Neuronal stem cell (in vitro differentiated cells): ENCODE data around the gene MCCC1.

Experiments used
- DNase-seq: peaks from one replicate; pipeline ENCODE4 v3.0.0-alpha.2; 2013; ENCODE audit warnings: low spot score
- H2AFZ ChIP-seq: one replicate; pipeline ENCODE4 v1.6.1; 2013; ENCODE audit warnings: mild to moderate bottlenecking, low read length, inconsistent platforms
- H2AK5ac ChIP-seq: 2 replicates; pipeline ENCODE4 v1.6.1; 2013; ENCODE audit warnings: low read depth, mild to moderate bottlenecking, inconsistent platforms, low read length, moderate library complexity, mixed read lengths
- H2BK120ac ChIP-seq: 2 replicates; pipeline ENCODE4 v1.6.1; 2013; ENCODE audit warnings: low read depth, mild to moderate bottlenecking, inconsistent platforms, low read length, moderate library complexity, mixed read lengths
- H2BK12ac ChIP-seq: one replicate; pipeline ENCODE4 v1.6.1; 2013; ENCODE audit warnings: low read length, inconsistent platforms
- H2BK15ac ChIP-seq: 2 replicates; pipeline ENCODE4 v1.6.1; 2013; ENCODE audit warnings: mild to moderate bottlenecking, low read length, inconsistent platforms, mixed read lengths
- H2BK5ac ChIP-seq: one replicate; pipeline ENCODE4 v1.6.1; 2013; ENCODE audit warnings: inconsistent platforms, mild to moderate bottlenecking, low read length, moderate library complexity
- H3K14ac ChIP-seq: one replicate; pipeline ENCODE4 v1.6.1; 2013; ENCODE audit warnings: low read length, inconsistent platforms
- H3K18ac ChIP-seq: 2 replicates; pipeline ENCODE4 v1.6.1; 2013; ENCODE audit warnings: low read length, inconsistent platforms
- H3K23ac ChIP-seq: 2 replicates; pipeline ENCODE4 v1.6.1; 2013; ENCODE audit warnings: low read depth, mild to moderate bottlenecking, mixed read lengths, low read length, inconsistent platforms; ENCODE audit not compliant: poor library complexity
- H3K27ac ChIP-seq: replicated peaks from 3 replicates; pipeline ENCODE4 v1.5.1; 2013; ENCODE audit warnings: low read length, inconsistent platforms
- H3K27me3 ChIP-seq, 3 experiments: 2 replicates each; pipeline ENCODE4 v1.6.1; 2013; ENCODE audit warnings: low read length in 3 of 3, mild to moderate bottlenecking in 2 of 3, inconsistent platforms in 1 of 3, low read depth in 1 of 3, mixed read lengths in 1 of 3, moderate library complexity in 1 of 3; ENCODE audit not compliant: control insufficient read depth in 3 of 3, insufficient read depth in 3 of 3
- H3K36me3 ChIP-seq, 2 donors: replicated peaks in 1 of 2; 2 replicates each; pipeline ENCODE4 v1.6.1; 2013; ENCODE audit warnings: low read length in 2 of 2; ENCODE audit not compliant: control insufficient read depth in 2 of 2, insufficient read depth in 2 of 2
- H3K4ac ChIP-seq: 2 replicates; pipeline ENCODE4 v1.6.1; 2013; ENCODE audit warnings: inconsistent platforms, mild to moderate bottlenecking, low read length, moderate library complexity
- H3K4me1 ChIP-seq, 2 donors: 1 replicate in 1 of 2; 2 replicates in 1 of 2; pipeline ENCODE4 v1.6.1; 2013; ENCODE audit warnings: low read length in 2 of 2, low read depth in 1 of 2; ENCODE audit not compliant: control insufficient read depth in 2 of 2, insufficient read depth in 1 of 2
- H3K4me2 ChIP-seq: one replicate; pipeline ENCODE4 v1.6.1; 2013; ENCODE audit warnings: mild to moderate bottlenecking, low read length, inconsistent platforms; ENCODE audit not compliant: insufficient read depth, poor library complexity, severe bottlenecking
- H3K4me3 ChIP-seq, 2 donors: 2 replicates each; pipeline ENCODE4 v1.5.1; 2013; ENCODE audit warnings: low read length in 2 of 2, mild to moderate bottlenecking in 2 of 2, inconsistent platforms in 1 of 2, moderate library complexity in 1 of 2
- H3K79me1 ChIP-seq: one replicate; pipeline ENCODE4 v1.6.1; 2013; ENCODE audit warnings: low read depth, mild to moderate bottlenecking, inconsistent platforms, low read length, moderate library complexity
- H3K9ac ChIP-seq: one replicate; pipeline ENCODE4 v1.6.1; 2013; ENCODE audit warnings: mild to moderate bottlenecking, low read depth, low read length, inconsistent platforms; ENCODE audit not compliant: poor library complexity
- H3K9me3 ChIP-seq, 2 donors: replicated peaks in 1 of 2; 2 replicates each; pipeline versions ENCODE3 to v1.6.1; 2013; ENCODE audit warnings: low read length in 2 of 2, mild to moderate bottlenecking in 2 of 2, inconsistent platforms in 1 of 2, low read depth in 1 of 2, mixed read lengths in 1 of 2, moderate library complexity in 1 of 2; ENCODE audit not compliant: control insufficient read depth in 2 of 2, insufficient read depth in 1 of 2
- H4K8ac ChIP-seq: one replicate; pipeline ENCODE4 v1.6.1; 2013; ENCODE audit warnings: low read depth, mild to moderate bottlenecking, inconsistent platforms, low read length, moderate library complexity
- H4K91ac ChIP-seq: one replicate; pipeline ENCODE4 v1.6.1; 2013; ENCODE audit warnings: low read length, low read depth, mild to moderate bottlenecking, inconsistent platforms; ENCODE audit not compliant: poor library complexity
- WGBS, 2 donors: extraction: QIAGEN DNeasy Blood & Tissue Kit; methylation state at CpG; one replicate each; pipeline ENCODE4 v1.1.7; 2013; ENCODE audit warnings: missing lambda C conversion rate in 2 of 2, mixed read lengths in 1 of 2; ENCODE audit not compliant: insufficient read length in 2 of 2, insufficient replicate concordance in 1 of 2; ENCODE audit errors: extremely low coverage in 2 of 2; 5-methylcytosine and 5-hydroxymethylcytosine counted together

The MCCC1 gene

GRCh38 chr3:183032880-183033555 is 66.3 kb downstream of the MCCC1 start:
- no peak overlapping the region for H3K18ac ChIP-seq
- H3K4me1 ChIP-seq, result no peaks in the 10 kb centered on the region
- H3K4ac ChIP-seq, result no peak overlapping the region
- no peak overlapping the region for H3K14ac ChIP-seq
- H3K27me3 ChIP-seq, result no peaks in the 10 kb centered on the region
- H2BK15ac ChIP-seq, result no peak overlapping the region
- no peak overlapping the region for H3K23ac ChIP-seq
- H4K8ac ChIP-seq, result no peak overlapping the region
- DNase-seq, result no peak
- H3K9ac ChIP-seq, result no peak overlapping the region
- H2BK120ac ChIP-seq, result no peak overlapping the region
- no peak overlapping the region for H2BK12ac ChIP-seq
- no peak overlapping the region for H3K4me3 ChIP-seq
- no peak overlapping the region for H3K27ac ChIP-seq
- peaks cover 3 to 5% of the 10 kb centered on the region in 2 donors for H3K9me3 ChIP-seq
- no peak overlapping the region for H2BK5ac ChIP-seq
- H3K36me3 ChIP-seq, result peaks cover 17 to 51% of the 10 kb centered on the region in 2 donors
- no peak overlapping the region for H2AK5ac ChIP-seq
- no peaks in the 10 kb centered on the region for H3K79me1 ChIP-seq
- no peak overlapping the region for H3K4me2 ChIP-seq
- no peak overlapping the region for H4K91ac ChIP-seq
- no CpG with 5 or more reads among the region's 6 CpGs for WGBS, 2 donors
- no peak overlapping the region for H2AFZ ChIP-seq

- Histone ChIP-seq H4K8ac (no peak overlapping the region), H3K36me3 (peaks cover 14 to 49% of the 10 kb centered on the region in 2 donors), H2BK12ac (no peak overlapping the region), H3K27me3 (no peaks in the 10 kb centered on the region), H3K4me3 (no peak overlapping the region), H3K14ac (no peak overlapping the region), H2AK5ac (no peak overlapping the region), H2BK15ac (no peak overlapping the region), H3K18ac (no peak overlapping the region), H4K91ac (no peak overlapping the region), H3K4me2 (no peak overlapping the region), H3K4me1 (no peaks in the 10 kb centered on the region), H3K27ac (no peak overlapping the region), H3K79me1 (no peaks in the 10 kb centered on the region), H3K23ac (no peak overlapping the region), H3K9ac (no peak overlapping the region), H2AFZ (no peak overlapping the region), H2BK5ac (no peak overlapping the region), H3K4ac (no peak overlapping the region), H2BK120ac (no peak overlapping the region), H3K9me3 (peaks cover 3 to 12% of the 10 kb centered on the region in 2 donors)
- no peak for DNase-seq
- WGBS, 2 donors, result no CpG with 5 or more reads among the region's 1 CpG
Measured at GRCh38 chr3:183031826-183032225, 67.5 kb downstream of the MCCC1 start.

- Histone ChIP-seq H2BK120ac (no peak overlapping the region), H4K91ac (no peak overlapping the region), H2BK12ac (no peak overlapping the region), H3K23ac (no peak overlapping the region), H4K8ac (no peak overlapping the region), H3K18ac (no peak overlapping the region), H3K14ac (no peak overlapping the region), H2AK5ac (no peak overlapping the region), H3K4ac (no peak overlapping the region), H3K4me3 (no peak overlapping the region), H3K4me1 (no peaks in the 10 kb centered on the region), H2BK5ac (no peak overlapping the region), H3K9me3 (peaks cover 3 to 12% of the 10 kb centered on the region in 2 donors), H3K4me2 (no peak overlapping the region), H3K79me1 (no peaks in the 10 kb centered on the region), H2AFZ (no peak overlapping the region), H3K27ac (no peak overlapping the region), H3K36me3 (peaks cover 10 to 48% of the 10 kb centered on the region in 2 donors), H3K27me3 (no peaks in the 10 kb centered on the region), H2BK15ac (no peak overlapping the region), H3K9ac (no peak overlapping the region)
- DNase-seq, result no peak
- no CpG with 5 or more reads among the region's 3 CpGs for WGBS, 2 donors
Measured at GRCh38 chr3:183028416-183028815, 70.9 kb downstream of the MCCC1 start.

GRCh38 chr3:183027276-183027675 is 72.0 kb downstream of the MCCC1 start:
- H3K9ac ChIP-seq, result no peak overlapping the region
- H3K23ac ChIP-seq, result no peak overlapping the region
- no peak overlapping the region for H3K4ac ChIP-seq
- H4K91ac ChIP-seq, result no peak overlapping the region
- H2BK120ac ChIP-seq, result no peak overlapping the region
- H3K27me3 ChIP-seq, result no peaks in the 10 kb centered on the region
- H2AK5ac ChIP-seq, result no peak overlapping the region
- no peak overlapping the region for H4K8ac ChIP-seq
- no peaks in the 10 kb centered on the region for H3K4me1 ChIP-seq
- H2AFZ ChIP-seq, result no peak overlapping the region
- no peak overlapping the region for H3K4me2 ChIP-seq
- DNase-seq, result no peak
- H2BK5ac ChIP-seq, result no peak overlapping the region
- H2BK15ac ChIP-seq, result no peak overlapping the region
- no peak overlapping the region for H3K14ac ChIP-seq
- H3K9me3 ChIP-seq, result peaks cover 3 to 12% of the 10 kb centered on the region in 2 donors
- no CpG with 5 or more reads among the region's 1 CpG for WGBS, 2 donors
- H2BK12ac ChIP-seq, result no peak overlapping the region
- no peaks in the 10 kb centered on the region for H3K79me1 ChIP-seq
- peaks cover 8 to 42% of the 10 kb centered on the region in 2 donors for H3K36me3 ChIP-seq
- H3K18ac ChIP-seq, result no peak overlapping the region
- H3K4me3 ChIP-seq, result no peak overlapping the region
- no peak overlapping the region for H3K27ac ChIP-seq
